ENCODE data around the gene PRKACB. TPM values are rescaled to one million over a fixed set of nuclear protein-coding genes. Genes with fewer than 3 reads are reported as not detected.
A peak's percentile ranks its signal among the peaks of the same experiment; 100 is the strongest.

The PRKACB gene
- total RNA-seq, 1 experiment from 2014 or later, result 6.1 TPM

DNA sequence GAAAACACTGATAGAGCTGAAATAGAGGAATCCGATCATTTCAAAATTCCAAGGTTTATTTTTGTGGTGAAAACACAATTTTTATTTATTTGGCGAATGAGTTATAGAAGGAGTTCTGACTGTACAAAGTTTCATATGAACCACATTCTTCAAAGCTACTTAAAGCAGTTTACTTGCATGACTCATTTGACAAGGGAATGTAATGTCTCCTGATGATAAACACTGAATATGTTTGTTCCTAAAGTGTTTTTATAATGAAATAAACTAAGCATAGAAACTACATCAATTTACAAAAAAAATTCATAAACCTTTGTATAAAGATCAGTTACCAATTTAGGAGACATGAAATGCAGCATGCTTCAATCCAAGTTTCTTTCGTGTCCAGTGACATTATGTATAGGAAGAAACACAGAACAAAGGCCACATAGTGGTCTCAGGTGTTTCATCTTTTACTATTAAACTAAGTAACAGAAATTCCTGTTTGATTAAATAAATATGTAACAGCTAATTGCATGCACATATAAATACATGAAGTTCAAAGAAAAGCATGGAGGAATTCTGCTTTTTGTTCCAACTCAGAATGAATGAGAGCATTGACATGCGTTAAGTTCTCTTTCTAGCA, 2.5 kb downstream of the PRKACB start:
- in situ Hi-C loops (cut with HindIII; ENCODE audit: low pct_unique_long_range_greater_than_20kb, low sequenced_read_pairs), result no loop called here

DNA sequence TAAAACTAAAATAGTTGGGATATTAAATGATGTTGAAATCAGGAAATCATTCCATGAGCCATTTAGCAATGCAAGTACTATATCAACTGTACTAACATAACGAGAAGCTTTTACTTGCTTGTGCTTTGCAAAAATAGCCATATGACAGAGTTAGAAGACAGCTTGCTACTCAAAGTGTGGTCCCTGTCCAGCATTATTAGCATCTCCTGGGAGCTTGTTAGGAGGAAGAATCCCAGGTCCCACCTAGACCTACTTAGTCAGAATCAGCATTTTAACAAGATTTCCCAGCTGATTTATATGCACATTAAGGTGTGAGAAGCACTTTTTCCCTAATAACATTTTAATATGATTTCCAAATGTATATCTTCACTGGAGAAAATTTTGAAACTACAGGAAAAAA, 4.7 kb downstream of the PRKACB start:
- in situ Hi-C loops (cut with HindIII; ENCODE audit: low pct_unique_long_range_greater_than_20kb, low sequenced_read_pairs), result no loop called here
- no peak for DNase-seq (ENCODE audit: low read depth)

More for the DNA sequence above, 2.5 kb downstream of the PRKACB start:
- DNase-seq (ENCODE audit: low read depth), result peak; percentile 4

GRCh38 chr1:84152649-84153056, 8.6 kb downstream of the PRKACB start:
- in situ Hi-C loops (cut with HindIII; ENCODE audit: low pct_unique_long_range_greater_than_20kb, low sequenced_read_pairs), result no loop called here
- DNase-seq (ENCODE audit: low read depth), result peak; percentile 78

DNA sequence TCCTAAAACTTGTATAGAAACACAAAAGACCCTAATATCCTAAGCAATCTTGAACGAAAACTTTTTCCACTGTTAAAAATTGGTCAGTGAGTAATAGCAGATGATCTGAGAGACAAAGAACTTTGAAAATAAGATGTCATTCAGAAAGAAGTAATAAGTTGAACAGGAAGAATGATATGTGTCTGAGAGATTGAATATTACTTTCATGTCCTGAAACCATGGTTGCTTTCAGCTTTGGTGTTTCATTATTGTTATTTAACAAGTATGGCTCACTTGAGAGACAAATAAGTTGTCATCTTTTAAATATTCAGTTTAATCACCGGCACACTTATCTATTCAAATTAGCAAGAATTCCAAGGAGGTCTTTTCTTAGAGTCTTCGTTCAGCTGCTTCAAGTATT, 11.4 kb downstream of the PRKACB start:
- in situ Hi-C loops (cut with HindIII; ENCODE audit: low pct_unique_long_range_greater_than_20kb, low sequenced_read_pairs), result no loop called here
- no peak for DNase-seq (ENCODE audit: low read depth)

GRCh38 chr1:84156210-84156621, 12.1 kb downstream of the PRKACB start:
- in situ Hi-C loops (cut with HindIII; ENCODE audit: low pct_unique_long_range_greater_than_20kb, low sequenced_read_pairs), result no loop called here
- DNase-seq (ENCODE audit: low read depth), result peak; percentile 89

DNA sequence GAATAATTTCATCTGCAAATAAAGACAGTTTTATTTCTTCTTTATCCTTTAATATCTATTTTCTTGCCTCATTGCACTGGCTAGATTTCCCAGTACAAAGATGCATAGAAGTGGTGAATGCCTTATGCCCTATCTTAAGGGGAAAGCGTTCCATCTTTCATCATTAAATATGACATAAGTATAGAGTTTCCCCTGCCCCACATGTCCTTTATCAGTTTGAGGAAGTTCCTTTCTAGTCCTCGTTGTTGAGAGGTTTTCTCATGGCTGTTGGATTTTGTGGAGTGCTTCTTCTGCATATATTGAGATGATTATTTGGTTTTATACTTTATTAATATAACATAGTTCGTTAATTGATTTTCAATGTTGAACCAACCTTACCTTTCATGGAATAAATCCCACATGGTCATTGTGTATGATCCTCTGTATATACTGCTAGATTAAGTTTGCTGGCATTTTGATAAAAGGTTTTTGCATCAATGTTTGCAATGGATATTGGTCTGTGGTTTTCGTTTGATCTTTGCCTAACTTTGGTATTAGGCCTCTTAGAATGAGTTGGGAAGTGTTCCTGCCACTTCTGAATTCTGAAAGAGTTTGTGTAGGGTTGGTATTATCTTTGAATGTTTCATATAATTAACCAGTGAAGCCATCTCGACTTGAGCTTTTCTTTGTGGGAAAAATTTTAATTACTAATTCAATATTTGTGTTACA, 15.6 kb downstream of the PRKACB start:
- DNase-seq (ENCODE audit: low read depth), result no peak
- in situ Hi-C loops (cut with HindIII; ENCODE audit: low pct_unique_long_range_greater_than_20kb, low sequenced_read_pairs), result no loop called here

DNA sequence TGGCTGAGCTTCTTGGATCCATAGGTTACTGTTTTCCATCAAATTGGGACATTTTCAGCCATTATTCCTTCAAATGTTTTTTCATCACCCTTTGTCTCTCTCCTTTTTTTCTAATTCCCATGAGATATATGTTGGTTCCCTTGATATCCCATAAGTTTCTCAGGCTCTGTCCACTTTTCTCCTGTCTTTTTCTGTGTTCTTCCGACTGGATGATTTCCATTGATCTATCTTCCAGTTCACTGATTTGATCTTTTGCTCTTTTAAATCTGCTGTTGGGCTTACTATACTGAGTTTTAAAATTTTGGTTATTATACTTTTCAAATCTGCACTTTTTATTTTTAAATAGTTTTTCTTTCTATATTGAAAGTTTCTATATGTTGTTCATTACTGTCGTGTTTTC, 18.2 kb downstream of the PRKACB start:
- in situ Hi-C loops (cut with HindIII; ENCODE audit: low pct_unique_long_range_greater_than_20kb, low sequenced_read_pairs), result no loop called here
- DNase-seq (ENCODE audit: low read depth), result no peak

DNA sequence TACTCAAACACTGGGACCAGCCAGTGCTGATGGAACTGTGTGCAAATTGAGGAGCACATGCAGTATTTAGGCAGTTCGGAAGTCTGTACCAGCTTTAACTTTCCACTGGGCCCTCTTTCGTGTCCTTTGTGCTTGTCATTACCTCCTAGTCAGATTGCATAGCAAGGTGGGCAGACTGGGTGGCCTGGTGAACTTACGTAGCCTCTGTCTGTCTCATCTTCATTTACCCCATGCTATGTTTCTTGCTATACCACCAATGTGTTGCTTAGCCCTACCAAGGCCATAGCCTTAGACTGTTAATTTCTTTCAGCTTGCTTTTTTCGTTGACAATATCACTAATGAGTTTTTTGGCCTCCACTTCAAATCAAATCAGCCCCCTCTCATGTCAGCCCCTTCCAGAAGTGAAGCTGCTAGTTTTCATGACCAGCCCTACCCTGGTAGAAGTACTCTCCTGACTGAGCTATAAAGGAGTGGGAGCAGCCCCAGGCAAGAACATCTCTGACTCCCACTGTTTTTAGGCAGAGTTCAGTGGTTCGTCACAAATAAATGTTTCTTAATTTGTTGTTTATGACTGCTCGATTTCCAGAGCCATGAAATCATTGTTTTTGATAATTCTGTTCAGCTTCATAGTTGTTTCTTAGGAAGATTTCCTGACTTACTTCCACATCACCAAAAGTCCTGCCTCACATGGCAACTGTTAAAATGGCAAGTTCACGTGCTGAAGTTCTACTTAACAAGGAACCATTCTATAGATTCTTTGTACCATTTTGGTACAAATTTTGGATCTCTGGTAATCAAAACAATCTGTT, 19.3 kb downstream of the PRKACB start:
- in situ Hi-C loops (cut with HindIII; ENCODE audit: low pct_unique_long_range_greater_than_20kb, low sequenced_read_pairs), result no loop called here
- DNase-seq (ENCODE audit: low read depth), result no peak

GRCh38 chr1:84164161-84164560, 20.1 kb downstream of the PRKACB start:
- in situ Hi-C loops (cut with HindIII; ENCODE audit: low pct_unique_long_range_greater_than_20kb, low sequenced_read_pairs), result no loop called here
- no peak for DNase-seq (ENCODE audit: low read depth)

- in situ Hi-C loops (cut with HindIII; ENCODE audit: low pct_unique_long_range_greater_than_20kb, low sequenced_read_pairs), result no loop called here
- no peak for DNase-seq (ENCODE audit: low read depth)
These were observed 20.5 kb downstream of the PRKACB start for GRCh38 chr1:84164567-84165021.

- in situ Hi-C loops (cut with HindIII; ENCODE audit: low pct_unique_long_range_greater_than_20kb, low sequenced_read_pairs), result no loop called here
These were observed 21.5 kb downstream of the PRKACB start for GRCh38 chr1:84165601-84166000.

DNA sequence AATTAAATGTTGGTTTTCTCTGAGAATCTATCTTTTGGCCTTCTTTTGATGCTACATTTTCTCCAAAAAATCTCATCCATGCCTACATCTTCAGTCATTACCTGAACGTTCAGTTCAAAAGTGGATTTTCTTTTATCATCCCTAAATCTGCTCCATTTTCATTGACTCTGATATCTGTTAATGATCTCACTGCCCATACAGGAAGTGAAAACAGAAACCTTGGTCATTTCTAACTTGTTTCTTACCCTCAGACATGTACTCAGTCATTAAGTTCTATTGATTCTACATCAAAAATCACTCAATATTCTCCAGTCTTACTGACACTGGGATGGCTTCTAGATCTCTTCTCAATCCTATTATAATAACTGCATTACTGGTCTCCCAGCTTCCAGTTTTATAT, 22.7 kb downstream of the PRKACB start:
- in situ Hi-C loops (cut with HindIII; ENCODE audit: low pct_unique_long_range_greater_than_20kb, low sequenced_read_pairs), result no loop called here
- DNase-seq (ENCODE audit: low read depth), result no peak

More at GRCh38 chr1:84165601-84166000, 21.5 kb downstream of the PRKACB start:
- no peak for DNase-seq (ENCODE audit: low read depth)

GRCh38 chr1:84168783-84169182, 24.7 kb downstream of the PRKACB start:
- in situ Hi-C loops (cut with HindIII; ENCODE audit: low pct_unique_long_range_greater_than_20kb, low sequenced_read_pairs), result no loop called here
- DNase-seq (ENCODE audit: low read depth), result no peak

- in situ Hi-C loops (cut with HindIII; ENCODE audit: low pct_unique_long_range_greater_than_20kb, low sequenced_read_pairs), result no loop called here
- DNase-seq (ENCODE audit: low read depth), result no peak
These were observed 26.1 kb downstream of the PRKACB start for GRCh38 chr1:84170171-84170570.

- no peak for DNase-seq (ENCODE audit: low read depth)
- in situ Hi-C loops (cut with HindIII; ENCODE audit: low pct_unique_long_range_greater_than_20kb, low sequenced_read_pairs), result no loop called here
These were observed 27.4 kb downstream of the PRKACB start for GRCh38 chr1:84171481-84171880.

DNA sequence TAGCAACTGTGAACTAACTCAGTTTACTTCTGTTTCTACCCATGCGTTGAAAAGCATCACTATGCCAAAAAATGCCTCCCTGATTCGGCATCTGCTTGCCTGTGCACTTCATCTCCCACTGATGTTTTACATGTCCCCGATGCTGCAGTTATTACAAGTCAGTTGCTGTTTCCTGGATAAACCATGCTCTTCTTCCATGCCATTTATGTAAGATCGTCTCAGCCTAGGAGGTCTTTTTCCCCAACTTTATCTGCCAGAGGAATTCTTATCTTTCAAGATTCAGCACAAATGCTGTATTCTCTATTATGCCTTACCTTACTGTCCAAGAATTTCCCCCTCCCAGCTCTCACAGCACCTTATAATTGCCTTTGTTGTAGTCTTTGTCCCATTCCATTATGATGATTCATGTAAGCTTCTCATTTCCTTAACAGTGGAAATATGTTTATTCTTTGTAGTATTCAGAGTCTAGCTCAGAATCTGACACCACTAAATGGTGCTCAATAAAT, 30.0 kb downstream of the PRKACB start:
- peak; percentile 79 for DNase-seq (ENCODE audit: low read depth)
- in situ Hi-C loops (cut with HindIII; ENCODE audit: low pct_unique_long_range_greater_than_20kb, low sequenced_read_pairs), result no loop called here

GRCh38 chr1:84181350-84182005, 37.4 kb downstream of the PRKACB start:
- in situ Hi-C loops (cut with HindIII; ENCODE audit: low pct_unique_long_range_greater_than_20kb, low sequenced_read_pairs), result no loop called here
- DNase-seq (ENCODE audit: low read depth), result no peak

DNA sequence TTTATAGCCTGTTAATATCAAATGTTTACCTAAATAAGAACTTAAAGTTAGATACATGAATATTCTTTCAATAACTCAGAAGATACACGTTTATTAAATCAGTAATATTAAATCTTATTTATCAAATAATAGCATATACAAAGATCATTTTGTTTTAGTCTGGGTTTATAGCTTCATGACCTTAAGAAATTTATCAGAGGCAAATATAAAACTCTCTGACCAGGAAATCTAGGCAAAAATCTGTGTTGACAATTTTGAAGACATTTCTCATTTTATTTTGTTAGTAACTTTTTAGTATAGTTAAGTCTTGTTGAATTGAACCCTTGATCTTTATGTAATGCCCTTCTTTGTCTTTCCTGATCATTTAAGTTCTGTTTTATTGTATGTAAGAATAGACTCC, 46.4 kb downstream of the PRKACB start:
- DNase-seq (ENCODE audit: low read depth), result no peak
- in situ Hi-C loops (cut with HindIII; ENCODE audit: low pct_unique_long_range_greater_than_20kb, low sequenced_read_pairs), result no loop called here

All from Caki2 (cell line).